ENCODE data around the gene DLGAP4. TPM values are rescaled to one million over a fixed set of nuclear protein-coding genes. Genes with fewer than 3 reads are reported as not detected.

The DLGAP4 gene
- total and polyA plus RNA-seq, 9 of the 15 experiments (the other 6 are each of a cell fraction or from before 2014, with no cell fraction given): 0.31 to 34.1 (median 4.5) TPM

DNA sequence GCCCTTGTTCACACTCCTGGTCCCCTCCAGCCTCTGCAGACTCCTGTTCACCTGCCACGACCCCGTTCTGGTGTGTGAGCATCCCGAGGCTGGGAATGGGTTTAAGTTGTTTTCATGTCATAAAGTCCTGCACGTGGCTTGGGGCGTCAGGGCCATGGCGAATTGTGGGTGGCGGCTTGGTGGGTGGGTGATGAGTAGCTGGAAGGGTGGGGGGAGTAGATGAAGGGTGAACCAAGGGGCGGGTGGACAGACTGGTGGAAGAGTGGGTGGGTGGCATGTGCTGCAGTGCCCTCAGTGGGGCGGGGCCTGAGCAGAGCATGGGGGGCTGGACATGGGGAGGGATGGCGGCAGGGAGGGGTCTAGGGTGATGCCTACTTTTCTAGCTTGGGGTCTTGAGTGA is 54.3 kb downstream of the DLGAP4 start:
- CTCF ChIA-PET (ENCODE audit: low intra/inter-chr PET ratio): no interaction called here
- H3K9ac ChIP-seq (ENCODE audit: insufficient read depth in 1 of 2, low read depth in 2 of 2, low read length in 2 of 2): no peak overlapping the region
- DNase-seq (ENCODE audit: extremely low read depth in 1 of 4, low spot score in 3 of 4) (no peak), FAIRE-seq (no peak), ATAC-seq (no peak)
- in situ Hi-C loops (cut with MboI) (no loop called here), intact Hi-C loops (cut with micrococcal nuclease) (no loop called here)
- no peaks in the 10 kb centered on the region for H3K36me3 ChIP-seq (ENCODE audit: control insufficient read depth, insufficient read depth, low read length)
- H3K9me1 ChIP-seq (ENCODE audit: control insufficient read depth, insufficient read depth, low read length): no peaks in the 10 kb centered on the region
- 3% methylated on average over 9 of the region's 10 CpGs for WGBS (ENCODE audit: insufficient coverage, low coverage, missing lambda C conversion rate)
- no peaks in the 10 kb centered on the region for H3K79me2 ChIP-seq (ENCODE audit: control insufficient read depth, insufficient read depth, low read length)
- H3K4me1 ChIP-seq (replicated peaks in 1 of 2; ENCODE audit: control insufficient read depth in 2 of 2, insufficient read depth in 2 of 2, low read length in 2 of 2): no peaks in the 10 kb centered on the region
- H3K4me3 ChIP-seq: no peak overlapping the region
- no TSS peak for BruUV-seq (replicated peaks)
- H3K27ac ChIP-seq (ENCODE audit: extremely low read depth, low read depth, low read length): no peak overlapping the region
- H3K4me2 ChIP-seq (ENCODE audit: insufficient read depth, low read length): no peak overlapping the region
- peaks cover 20 to 51% of the 10 kb centered on the region in 2 experiments for H3K27me3 ChIP-seq (ENCODE audit: control insufficient read depth in 2 of 2, insufficient read depth in 2 of 2, low read length in 2 of 2)
- H3K9me3 ChIP-seq (replicated peaks; ENCODE audit: control insufficient read depth, insufficient read depth, low read depth, low read length): no peaks in the 10 kb centered on the region
- POLR2A ChIA-PET: interaction anchor here (1.3 kb wide), 1 partner anchor 17 kb away, joined by 4 read pairs; no protein-coding TSS in a partner anchor
- TF ChIP-seq KAT8 (IDR thresholded peaks at IDR 0.05; ENCODE audit: low read depth) (no peak), RFX7 (CRISPR knock-in tag; IDR thresholded peaks at IDR 0.05) (no peak), SMAD1 (IDR thresholded peaks at IDR 0.05; ENCODE audit: low read depth, low read length, partially characterized antibody) (no peak), CGGBP1 (CRISPR knock-in tag; IDR thresholded peaks at IDR 0.05) (no peak), RBM34 (IDR thresholded peaks at IDR 0.05; ENCODE audit: borderline replicate concordance, insufficient read depth, low read length) (no peak), ZNF280B (CRISPR knock-in tag; IDR thresholded peaks at IDR 0.05) (no peak), POU5F1 (IDR thresholded peaks at IDR 0.05; ENCODE audit: borderline replicate concordance, low read depth, low read length, partially characterized antibody) (no peak), POLR2AphosphoS2 (IDR thresholded peaks at IDR 0.05; ENCODE audit: low read length) (no peak), STAT5B (CRISPR knock-in tag; IDR thresholded peaks at IDR 0.05) (no peak), NFIC (IDR thresholded peaks at IDR 0.05) (no peak), JUND (IDR thresholded peaks at IDR 0.05; ENCODE audit: borderline replicate concordance, low read depth, low read length) (no peak), JUND (tag; IDR thresholded peaks at IDR 0.05; ENCODE audit: borderline replicate concordance, low read depth, low read length) (no peak), BCOR (IDR thresholded peaks at IDR 0.05) (no peak)
- H4K20me1 ChIP-seq (replicated peaks; ENCODE audit: control insufficient read depth, insufficient read depth, low read length): peaks cover 13% of the 10 kb centered on the region
- no peak overlapping the region for H2AFZ ChIP-seq (ENCODE audit: low read depth, low read length)

Measured in K562 (cell line).